Loucy (cell line): Measurements from ENCODE around the gene AQP5.

Experiments used
- CTCF ChIP-seq: fragments of 200-600 bp; sonication (generic); conservative IDR thresholded peaks from 2 replicates; pipeline ENCODE4 v1.5.1; 2014; ENCODE audit warnings: mild to moderate bottlenecking, antibody characterized with exemption, low read length
- EZH2phosphoT487 ChIP-seq: fragments of 200-600 bp; IDR thresholded peaks from 2 replicates; pipeline ENCODE4 v1.6.1; 2018; ENCODE audit warnings: antibody characterized with exemption, mild to moderate bottlenecking, moderate library complexity, borderline replicate concordance

DNA sequence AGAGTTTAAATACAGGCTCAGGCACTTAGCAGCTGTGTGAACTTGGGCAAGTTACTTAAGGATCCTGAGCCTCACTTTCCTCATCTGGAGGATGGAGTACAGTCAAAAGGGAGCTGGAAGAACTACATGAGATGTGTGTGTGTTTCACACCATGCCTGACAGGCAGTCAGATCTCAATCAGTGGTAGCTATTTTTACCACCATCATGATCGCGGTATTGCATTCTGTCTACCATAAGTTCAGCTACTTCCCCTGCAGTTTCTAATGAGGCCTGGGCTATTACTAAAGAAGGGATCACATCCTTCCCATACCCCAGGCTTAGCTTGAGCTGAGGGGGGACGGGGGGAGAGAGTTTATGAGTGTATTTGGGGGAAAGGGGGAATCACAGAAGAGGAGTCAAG is 18.1 kb downstream of the AQP5 start:
- no peak for TF ChIP-seq CTCF
- TF ChIP-seq EZH2phosphoT487, result no peak
